Peyer's patch (tissue), 4 donors: ENCODE measurements around the gene RHBDD1. TPM values are rescaled to one million over a fixed set of nuclear protein-coding genes. Genes with fewer than 3 reads are reported as not detected.

ENCODE experiments used
- DNase-seq, 3 donors: peaks; one replicate each; pipeline ENCODE4 v3.0.0-alpha.2; 2017 to 2019
- H3K27ac ChIP-seq, 4 donors: fragments of 200-600 bp; sonication (generic); one replicate each; pipeline ENCODE4 v1.5.1; 2016 to 2019
- H3K27me3 ChIP-seq, 2 donors: fragments of 200-600 bp; sonication (generic); one replicate each; pipeline ENCODE4 v1.5.1; 2019
- H3K36me3 ChIP-seq, 3 donors: fragments of 200-600 bp; sonication (generic); one replicate each; pipeline ENCODE4 v1.5.1; 2016 to 2019
- H3K4me1 ChIP-seq, 4 donors: fragments of 200-600 bp; sonication (generic); one replicate each; pipeline ENCODE4 v1.5.1; 2016 to 2019
- H3K4me3 ChIP-seq, 4 donors: fragments of 200-600 bp; sonication (generic); 1 replicate in 3 of 4; 2 replicates in 1 of 4; pipeline ENCODE4 v1.5.1; 2016 to 2019; ENCODE audit warnings: mild to moderate bottlenecking in 1 of 4
- H3K9me3 ChIP-seq, 4 donors: fragments of 200-600 bp; sonication (generic); one replicate each; pipeline ENCODE4 v1.5.1; 2016 to 2019; ENCODE audit warnings: mild to moderate bottlenecking in 1 of 4
- POLR2A ChIP-seq, 2 donors: fragments of 450-650 bp; IDR thresholded peaks; one replicate each; pipeline ENCODE4 v1.5.1; 2017; ENCODE audit warnings: antibody characterized with exemption in 2 of 2, mild to moderate bottlenecking in 2 of 2, moderate library complexity in 2 of 2
- total RNA-seq, 4 donors: library from RNA; depleted of rRNA; stranded (reverse); fragments of >200 nt; gene quantifications; one replicate each; pipeline ENCODE4 v1.1.0, GENCODE V29; 2016
- TF ChIP-seq, protein P1 (sequence below), 6 experiments: fragments of 450-650 bp in 4 of 6; fragments of 200-600 bp in 2 of 6; sonication (generic) in 1 of 6; IDR thresholded peaks; one replicate each; pipeline ENCODE4 v1.5.1; 2017 to 2019; ENCODE audit warnings: antibody characterized with exemption in 6 of 6, mild to moderate bottlenecking in 3 of 6, moderate library complexity in 1 of 6

Gene RHBDD1
- total RNA-seq, 4 donors from 2014 or later = 12.6 to 68.5 (median 30.6) TPM

DNA sequence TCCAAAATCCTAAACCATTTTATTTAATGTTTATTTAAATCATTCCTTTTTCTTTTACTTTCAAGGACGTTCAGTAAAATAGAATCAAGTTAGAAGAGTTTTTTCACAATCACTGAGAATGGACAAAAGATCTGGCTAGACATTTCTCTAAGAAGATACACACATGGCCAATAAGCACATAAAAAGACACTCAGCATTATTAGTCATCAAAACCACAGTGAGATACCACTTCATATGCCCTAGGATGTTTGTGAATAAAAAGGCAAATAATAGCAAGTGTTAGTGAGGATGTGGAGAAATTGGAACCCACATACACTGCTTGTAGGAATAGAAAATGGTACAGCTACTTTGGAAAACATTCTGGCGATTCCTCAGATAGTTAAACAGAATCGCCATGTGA, 76.1 kb downstream of the RHBDD1 start:
- H3K4me1 ChIP-seq = peaks cover 0 to 8% (median 3%) of the 10 kb centered on the region in 4 donors
- H3K27me3 ChIP-seq = no peaks in the 10 kb centered on the region
- no peaks in the 10 kb centered on the region for H3K9me3 ChIP-seq
- no peak for DNase-seq
- H3K36me3 ChIP-seq = no peaks in the 10 kb centered on the region
- H3K27ac ChIP-seq = no peak overlapping the region
- H3K4me3 ChIP-seq = no peak overlapping the region
- TF ChIP-seq, protein P1, sequence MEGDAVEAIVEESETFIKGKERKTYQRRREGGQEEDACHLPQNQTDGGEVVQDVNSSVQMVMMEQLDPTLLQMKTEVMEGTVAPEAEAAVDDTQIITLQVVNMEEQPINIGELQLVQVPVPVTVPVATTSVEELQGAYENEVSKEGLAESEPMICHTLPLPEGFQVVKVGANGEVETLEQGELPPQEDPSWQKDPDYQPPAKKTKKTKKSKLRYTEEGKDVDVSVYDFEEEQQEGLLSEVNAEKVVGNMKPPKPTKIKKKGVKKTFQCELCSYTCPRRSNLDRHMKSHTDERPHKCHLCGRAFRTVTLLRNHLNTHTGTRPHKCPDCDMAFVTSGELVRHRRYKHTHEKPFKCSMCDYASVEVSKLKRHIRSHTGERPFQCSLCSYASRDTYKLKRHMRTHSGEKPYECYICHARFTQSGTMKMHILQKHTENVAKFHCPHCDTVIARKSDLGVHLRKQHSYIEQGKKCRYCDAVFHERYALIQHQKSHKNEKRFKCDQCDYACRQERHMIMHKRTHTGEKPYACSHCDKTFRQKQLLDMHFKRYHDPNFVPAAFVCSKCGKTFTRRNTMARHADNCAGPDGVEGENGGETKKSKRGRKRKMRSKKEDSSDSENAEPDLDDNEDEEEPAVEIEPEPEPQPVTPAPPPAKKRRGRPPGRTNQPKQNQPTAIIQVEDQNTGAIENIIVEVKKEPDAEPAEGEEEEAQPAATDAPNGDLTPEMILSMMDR (IDR thresholded peaks at IDR 0.05) = no peak
- no peak for TF ChIP-seq POLR2A (IDR thresholded peaks at IDR 0.05)

DNA sequence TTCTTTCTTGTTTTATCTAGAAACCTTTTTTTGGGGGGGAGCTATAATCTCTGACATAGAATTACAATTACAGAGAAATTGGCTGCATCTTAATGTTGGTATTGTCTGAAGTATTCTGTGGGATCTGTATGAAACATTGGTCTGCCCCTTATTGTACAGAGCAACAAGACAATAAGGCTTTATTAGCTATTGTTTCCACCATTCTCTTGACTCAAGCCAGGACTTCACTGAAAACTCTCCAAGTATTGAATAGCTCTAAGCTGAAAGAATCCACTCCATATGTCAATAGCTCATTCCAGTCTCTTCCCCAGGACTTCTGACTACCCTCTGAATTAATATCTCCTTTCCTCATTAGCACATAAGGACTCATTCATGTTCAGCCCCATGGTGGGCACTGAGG, 77.8 kb downstream of the RHBDD1 start:
- TF ChIP-seq POLR2A (IDR thresholded peaks at IDR 0.05) = no peak
- TF ChIP-seq, protein P1 (IDR thresholded peaks at IDR 0.05) = no peak
- H3K27me3 ChIP-seq = no peaks in the 10 kb centered on the region
- no peaks in the 10 kb centered on the region for H3K36me3 ChIP-seq
- no peaks in the 10 kb centered on the region for H3K9me3 ChIP-seq
- no peak for DNase-seq
- H3K4me1 ChIP-seq = peaks cover 0 to 8% (median 0%) of the 10 kb centered on the region in 4 donors
- no peak overlapping the region for H3K27ac ChIP-seq
- H3K4me3 ChIP-seq = no peak overlapping the region

DNA sequence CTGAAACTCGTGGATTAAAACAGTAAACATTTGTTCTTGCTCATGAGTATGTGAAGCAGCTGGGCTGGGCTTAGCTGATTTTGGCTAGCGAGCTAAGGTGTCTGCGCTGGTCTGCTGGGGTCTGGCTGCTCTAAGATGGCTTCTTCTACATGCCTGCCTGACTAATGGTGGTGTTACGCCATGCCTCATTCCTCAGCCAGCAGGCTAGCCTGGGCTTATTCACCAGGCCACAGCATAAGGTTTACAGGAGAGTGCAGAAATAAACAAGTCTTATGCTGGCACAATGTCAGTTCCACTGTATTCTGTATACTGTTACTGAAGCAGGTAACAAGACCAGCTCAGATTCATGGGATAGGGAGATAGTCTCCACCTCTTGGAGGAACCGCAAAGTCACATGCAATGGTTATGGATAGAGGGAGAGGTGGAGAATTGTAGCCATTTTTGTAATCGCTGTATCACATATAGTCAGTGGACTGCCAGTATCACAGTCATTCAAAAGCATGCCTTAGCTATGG, 80.0 kb downstream of the RHBDD1 start:
- Histone ChIP-seq H3K9me3 (no peaks in the 10 kb centered on the region), H3K27me3 (no peaks in the 10 kb centered on the region), H3K4me1 (no peaks in the 10 kb centered on the region), H3K27ac (no peak overlapping the region), H3K4me3 (no peak overlapping the region), H3K36me3 (no peaks in the 10 kb centered on the region)
- no peak for DNase-seq
- TF ChIP-seq, protein P1 (IDR thresholded peaks at IDR 0.05) = no peak
- TF ChIP-seq POLR2A (IDR thresholded peaks at IDR 0.05) = no peak

DNA sequence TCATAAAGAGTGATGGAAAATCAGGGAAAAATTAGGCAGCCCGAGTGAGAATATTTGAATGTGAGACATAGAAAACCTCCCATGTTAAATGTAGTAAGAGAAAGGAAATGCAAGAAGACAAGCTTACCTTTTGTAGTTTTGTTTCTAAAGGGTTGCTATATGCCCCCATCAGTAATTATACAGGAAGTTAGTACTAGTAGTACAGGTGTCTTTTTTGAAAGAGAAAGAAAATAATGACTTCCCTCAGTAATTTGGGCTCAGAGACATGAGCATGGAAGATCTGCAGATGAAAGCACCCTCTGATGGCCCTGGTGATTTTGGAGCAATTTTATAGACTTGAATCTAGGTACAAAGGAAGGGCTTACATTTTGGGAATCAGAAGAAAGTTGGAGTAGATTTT, 80.8 kb downstream of the RHBDD1 start:
- H3K4me3 ChIP-seq = no peak overlapping the region
- no peaks in the 10 kb centered on the region for H3K9me3 ChIP-seq
- H3K27ac ChIP-seq = peak overlapping the region in 1 of 4 donors; percentile 1
- no peak for TF ChIP-seq POLR2A (IDR thresholded peaks at IDR 0.05)
- TF ChIP-seq, protein P1 (IDR thresholded peaks at IDR 0.05) = no peak
- no peaks in the 10 kb centered on the region for H3K36me3 ChIP-seq
- H3K27me3 ChIP-seq = no peaks in the 10 kb centered on the region
- no peak for DNase-seq
- H3K4me1 ChIP-seq = no peaks in the 10 kb centered on the region

DNA sequence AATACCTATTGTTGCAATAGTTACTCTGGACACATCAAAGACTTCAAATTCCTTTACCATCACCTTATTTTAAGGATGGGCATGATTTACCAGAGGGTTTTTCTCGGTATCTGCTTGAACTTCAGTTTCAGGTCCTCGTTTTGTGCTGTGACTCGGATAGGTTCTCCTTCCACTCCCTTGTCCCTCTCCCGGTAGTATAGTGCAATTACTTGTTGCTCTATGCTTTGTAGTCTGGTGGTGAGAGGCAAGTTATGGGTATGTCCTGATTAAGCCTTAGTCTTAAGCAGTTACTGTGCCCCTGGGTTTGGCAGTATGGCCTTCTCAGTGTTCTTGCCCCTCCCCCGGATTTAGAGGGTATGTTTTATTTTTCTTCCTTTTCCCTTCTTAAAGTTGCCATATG, 96.6 kb downstream of the RHBDD1 start:
- Histone ChIP-seq H3K4me3 (no peak overlapping the region), H3K27me3 (no peaks in the 10 kb centered on the region), H3K4me1 (no peaks in the 10 kb centered on the region), H3K9me3 (no peaks in the 10 kb centered on the region), H3K36me3 (no peaks in the 10 kb centered on the region), H3K27ac (no peak overlapping the region)
- no peak for DNase-seq
- TF ChIP-seq POLR2A (IDR thresholded peaks at IDR 0.05) = no peak
- TF ChIP-seq, protein P1 (IDR thresholded peaks at IDR 0.05) = no peak
